ENCODE results near the gene DNM3.

DNA sequence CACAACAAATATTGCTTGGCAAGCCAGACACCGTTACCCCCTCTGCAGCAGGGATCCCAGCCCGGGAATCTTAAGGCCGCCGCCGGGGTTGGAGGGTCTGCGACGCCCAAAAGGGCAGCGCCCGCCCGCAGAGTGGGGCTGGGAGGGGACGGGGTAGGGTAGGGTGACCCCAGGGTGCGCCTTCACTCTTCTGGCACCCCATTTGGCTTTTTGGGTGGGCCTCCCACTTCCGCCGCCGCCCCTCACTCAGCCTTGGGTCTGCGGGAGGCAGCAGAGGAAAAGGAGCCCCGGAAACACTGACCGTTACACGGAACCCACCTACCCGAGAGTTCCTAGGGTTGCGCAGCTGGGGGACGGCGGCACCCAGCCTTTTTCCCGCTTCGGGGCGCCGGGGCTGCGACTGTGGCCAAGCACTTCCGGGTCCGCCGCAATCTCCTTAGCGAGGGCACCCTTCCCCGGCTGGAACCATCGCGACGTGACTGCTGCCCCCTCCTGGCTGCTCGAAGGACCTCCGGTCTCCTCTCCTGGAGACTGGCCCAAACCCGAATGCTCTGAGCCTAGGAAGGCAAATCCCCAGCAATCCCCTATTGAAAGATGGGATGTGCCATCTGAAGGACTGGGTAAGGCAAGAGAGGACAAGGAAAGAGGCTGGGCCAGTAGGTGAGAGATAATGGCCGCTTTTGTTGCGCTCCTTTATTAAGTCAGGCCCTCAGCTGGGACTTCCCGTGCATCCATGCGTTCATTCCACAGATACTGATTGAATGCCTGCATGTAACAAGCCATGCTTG lies 602.6 kb downstream of the DNM3 start, which contains the start of gene PIGC:
- TF ChIP-seq, protein P1, sequence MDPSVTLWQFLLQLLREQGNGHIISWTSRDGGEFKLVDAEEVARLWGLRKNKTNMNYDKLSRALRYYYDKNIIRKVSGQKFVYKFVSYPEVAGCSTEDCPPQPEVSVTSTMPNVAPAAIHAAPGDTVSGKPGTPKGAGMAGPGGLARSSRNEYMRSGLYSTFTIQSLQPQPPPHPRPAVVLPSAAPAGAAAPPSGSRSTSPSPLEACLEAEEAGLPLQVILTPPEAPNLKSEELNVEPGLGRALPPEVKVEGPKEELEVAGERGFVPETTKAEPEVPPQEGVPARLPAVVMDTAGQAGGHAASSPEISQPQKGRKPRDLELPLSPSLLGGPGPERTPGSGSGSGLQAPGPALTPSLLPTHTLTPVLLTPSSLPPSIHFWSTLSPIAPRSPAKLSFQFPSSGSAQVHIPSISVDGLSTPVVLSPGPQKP (IDR thresholded peaks at IDR 0.05; ENCODE audit: low read depth, low read length): peak; percentile 83
- TF ChIP-seq, protein P2, sequence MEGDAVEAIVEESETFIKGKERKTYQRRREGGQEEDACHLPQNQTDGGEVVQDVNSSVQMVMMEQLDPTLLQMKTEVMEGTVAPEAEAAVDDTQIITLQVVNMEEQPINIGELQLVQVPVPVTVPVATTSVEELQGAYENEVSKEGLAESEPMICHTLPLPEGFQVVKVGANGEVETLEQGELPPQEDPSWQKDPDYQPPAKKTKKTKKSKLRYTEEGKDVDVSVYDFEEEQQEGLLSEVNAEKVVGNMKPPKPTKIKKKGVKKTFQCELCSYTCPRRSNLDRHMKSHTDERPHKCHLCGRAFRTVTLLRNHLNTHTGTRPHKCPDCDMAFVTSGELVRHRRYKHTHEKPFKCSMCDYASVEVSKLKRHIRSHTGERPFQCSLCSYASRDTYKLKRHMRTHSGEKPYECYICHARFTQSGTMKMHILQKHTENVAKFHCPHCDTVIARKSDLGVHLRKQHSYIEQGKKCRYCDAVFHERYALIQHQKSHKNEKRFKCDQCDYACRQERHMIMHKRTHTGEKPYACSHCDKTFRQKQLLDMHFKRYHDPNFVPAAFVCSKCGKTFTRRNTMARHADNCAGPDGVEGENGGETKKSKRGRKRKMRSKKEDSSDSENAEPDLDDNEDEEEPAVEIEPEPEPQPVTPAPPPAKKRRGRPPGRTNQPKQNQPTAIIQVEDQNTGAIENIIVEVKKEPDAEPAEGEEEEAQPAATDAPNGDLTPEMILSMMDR (IDR thresholded peaks at IDR 0.05 in 2 of 3, conservative IDR thresholded peaks at IDR 0.05 in 1 of 3; ENCODE audit: control insufficient read depth in 2 of 3, extremely low read depth in 1 of 3, insufficient read depth in 1 of 3, low read depth in 3 of 3, low read length in 3 of 3): peak; percentile 89 to 93 (median 91)
- 0 out of 2 replicates have a peak, but pooled peaks have one; percentile 6 for TF ChIP-seq BCL11A (IDR thresholded peaks at IDR 0.05; ENCODE audit: low read depth, low read length)
- TF ChIP-seq, protein P3, sequence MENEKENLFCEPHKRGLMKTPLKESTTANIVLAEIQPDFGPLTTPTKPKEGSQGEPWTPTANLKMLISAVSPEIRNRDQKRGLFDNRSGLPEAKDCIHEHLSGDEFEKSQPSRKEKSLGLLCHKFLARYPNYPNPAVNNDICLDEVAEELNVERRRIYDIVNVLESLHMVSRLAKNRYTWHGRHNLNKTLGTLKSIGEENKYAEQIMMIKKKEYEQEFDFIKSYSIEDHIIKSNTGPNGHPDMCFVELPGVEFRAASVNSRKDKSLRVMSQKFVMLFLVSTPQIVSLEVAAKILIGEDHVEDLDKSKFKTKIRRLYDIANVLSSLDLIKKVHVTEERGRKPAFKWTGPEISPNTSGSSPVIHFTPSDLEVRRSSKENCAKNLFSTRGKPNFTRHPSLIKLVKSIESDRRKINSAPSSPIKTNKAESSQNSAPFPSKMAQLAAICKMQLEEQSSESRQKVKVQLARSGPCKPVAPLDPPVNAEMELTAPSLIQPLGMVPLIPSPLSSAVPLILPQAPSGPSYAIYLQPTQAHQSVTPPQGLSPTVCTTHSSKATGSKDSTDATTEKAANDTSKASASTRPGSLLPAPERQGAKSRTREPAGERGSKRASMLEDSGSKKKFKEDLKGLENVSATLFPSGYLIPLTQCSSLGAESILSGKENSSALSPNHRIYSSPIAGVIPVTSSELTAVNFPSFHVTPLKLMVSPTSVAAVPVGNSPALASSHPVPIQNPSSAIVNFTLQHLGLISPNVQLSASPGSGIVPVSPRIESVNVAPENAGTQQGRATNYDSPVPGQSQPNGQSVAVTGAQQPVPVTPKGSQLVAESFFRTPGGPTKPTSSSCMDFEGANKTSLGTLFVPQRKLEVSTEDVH (IDR thresholded peaks at IDR 0.05; ENCODE audit: low read depth, partially characterized antibody): peak; percentile 54
- TF ChIP-seq, protein P4, sequence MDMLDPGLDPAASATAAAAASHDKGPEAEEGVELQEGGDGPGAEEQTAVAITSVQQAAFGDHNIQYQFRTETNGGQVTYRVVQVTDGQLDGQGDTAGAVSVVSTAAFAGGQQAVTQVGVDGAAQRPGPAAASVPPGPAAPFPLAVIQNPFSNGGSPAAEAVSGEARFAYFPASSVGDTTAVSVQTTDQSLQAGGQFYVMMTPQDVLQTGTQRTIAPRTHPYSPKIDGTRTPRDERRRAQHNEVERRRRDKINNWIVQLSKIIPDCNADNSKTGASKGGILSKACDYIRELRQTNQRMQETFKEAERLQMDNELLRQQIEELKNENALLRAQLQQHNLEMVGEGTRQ (IDR thresholded peaks at IDR 0.05; ENCODE audit: borderline replicate concordance, low read depth, low read length): no peak
- TF ChIP-seq RBBP5 (conservative IDR thresholded peaks at IDR 0.05): no peak
- TF ChIP-seq LARP7 (IDR thresholded peaks at IDR 0.05): peak; percentile 80
- TF ChIP-seq EP300 (IDR thresholded peaks at IDR 0.05; ENCODE audit: borderline replicate concordance in 1 of 2, control insufficient read depth in 1 of 2, low read depth in 2 of 2, low read length in 2 of 2): no peak
- TF ChIP-seq CREB1 (IDR thresholded peaks at IDR 0.05; ENCODE audit: low read depth): no peak
- TF ChIP-seq JUND (IDR thresholded peaks at IDR 0.05; ENCODE audit: low read depth, low read length): no peak
- TF ChIP-seq POLR2A (IDR thresholded peaks at IDR 0.05; ENCODE audit: low read depth, low read length): peak; percentile 91

Data from GM12878 (cell line).